Measurements from ENCODE around the gene NTRK2. TPM values are rescaled to one million over a fixed set of nuclear protein-coding genes. Genes with fewer than 3 reads are reported as not detected.

The NTRK2 gene
- total RNA-seq, 1 donor from 2014 or later: 0.46 TPM

DNA sequence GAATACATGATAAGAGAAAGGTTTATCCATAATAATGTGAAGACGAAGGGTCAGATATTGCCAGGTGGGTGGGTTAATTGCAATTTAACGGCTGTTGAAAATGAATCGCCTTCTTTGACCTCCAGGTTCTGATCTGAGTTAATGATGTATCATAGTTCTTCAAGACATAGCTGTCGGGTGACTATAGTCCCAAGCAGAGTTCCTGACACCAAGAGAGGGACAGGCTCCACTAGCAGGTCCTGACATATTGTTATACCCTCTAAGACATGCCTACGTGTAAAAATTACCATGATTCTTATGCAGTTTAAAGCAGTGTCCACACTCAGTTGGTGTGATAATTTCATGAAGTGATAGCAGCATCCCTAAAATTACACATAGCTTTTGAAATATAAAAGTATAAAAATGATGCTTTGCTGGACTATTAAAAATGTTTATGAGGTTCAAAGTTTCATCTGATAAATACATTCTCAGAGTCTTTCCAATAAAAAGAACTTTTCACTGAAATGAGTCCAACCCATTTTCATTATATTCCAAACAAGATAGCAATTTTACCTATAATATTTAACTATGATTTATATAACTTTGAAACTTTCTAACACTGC, 53.0 kb downstream of the NTRK2 start:
- no peak for DNase-seq (ENCODE audit: low read depth)
- H3K4me3 ChIP-seq (ENCODE audit: low read depth, low read length): no peak overlapping the region
- TF ChIP-seq CTCF (conservative IDR thresholded peaks at IDR 0.05; ENCODE audit: low read depth, low read length): no peak

- no peak for TF ChIP-seq CTCF (conservative IDR thresholded peaks at IDR 0.05; ENCODE audit: low read depth, low read length)
- H3K4me3 ChIP-seq (ENCODE audit: low read depth, low read length): no peak overlapping the region
- no peak for DNase-seq (ENCODE audit: low read depth)
Observed at GRCh38 chr9:84723426-84723825, 53.9 kb downstream of the NTRK2 start.

GRCh38 chr9:84731696-84732095, 62.2 kb downstream of the NTRK2 start:
- TF ChIP-seq CTCF (conservative IDR thresholded peaks at IDR 0.05; ENCODE audit: low read depth, low read length): no peak
- H3K4me3 ChIP-seq (ENCODE audit: low read depth, low read length): no peak overlapping the region
- no peak for DNase-seq (ENCODE audit: low read depth)

- no peak for DNase-seq (ENCODE audit: low read depth)
- TF ChIP-seq CTCF (conservative IDR thresholded peaks at IDR 0.05; ENCODE audit: low read depth, low read length): no peak
- H3K4me3 ChIP-seq (ENCODE audit: low read depth, low read length): no peak overlapping the region
Observed at GRCh38 chr9:84736081-84736480, 66.6 kb downstream of the NTRK2 start.

- no peak for DNase-seq (ENCODE audit: low read depth)
- H3K4me3 ChIP-seq (ENCODE audit: low read depth, low read length): no peak overlapping the region
- TF ChIP-seq CTCF (conservative IDR thresholded peaks at IDR 0.05; ENCODE audit: low read depth, low read length): no peak
Observed at GRCh38 chr9:84736536-84736935, 67.0 kb downstream of the NTRK2 start.

GRCh38 chr9:84738353-84738752, 68.8 kb downstream of the NTRK2 start:
- no peak overlapping the region for H3K4me3 ChIP-seq (ENCODE audit: low read depth, low read length)
- no peak for TF ChIP-seq CTCF (conservative IDR thresholded peaks at IDR 0.05; ENCODE audit: low read depth, low read length)
- DNase-seq (ENCODE audit: low read depth): no peak

DNA sequence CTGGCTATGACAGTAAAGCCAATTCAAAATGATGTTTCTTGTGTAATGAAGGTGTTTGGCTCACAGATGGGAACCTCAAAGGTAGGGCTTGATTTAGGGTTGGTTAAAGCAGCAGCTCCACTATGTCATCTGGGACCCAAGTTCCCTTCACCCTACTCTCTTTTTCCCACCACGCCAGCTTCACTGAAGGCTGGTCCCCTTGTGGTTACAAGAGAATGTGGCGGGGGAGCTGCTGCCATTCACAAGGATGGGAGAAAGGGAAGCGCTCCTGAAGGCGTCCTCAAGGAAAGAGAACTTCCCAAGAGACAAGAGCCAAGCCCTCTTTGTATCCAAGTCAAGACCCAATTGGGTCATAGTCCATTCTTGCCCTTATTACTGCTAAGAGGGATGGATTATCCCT, 72.7 kb downstream of the NTRK2 start:
- no peak for TF ChIP-seq CTCF (conservative IDR thresholded peaks at IDR 0.05; ENCODE audit: low read depth, low read length)
- no peak overlapping the region for H3K4me3 ChIP-seq (ENCODE audit: low read depth, low read length)
- no peak for DNase-seq (ENCODE audit: low read depth)

Data from epithelial cell of proximal tubule (primary cell).